G401.6 (cell line): ENCODE data around the gene S1PR2.
"Not testable (repeated sequence)": the region's sequence is repeated elsewhere in the genome, so short reads cannot be mapped to it uniquely, and the experiment has no call there.

Experiments used
- FAIRE-seq: peaks from 2 replicates; lab custom pipeline; 2012; peaks lifted over from hg19 to GRCh38; lab: Jason Lieb, UNC

The S1PR2 gene

DNA sequence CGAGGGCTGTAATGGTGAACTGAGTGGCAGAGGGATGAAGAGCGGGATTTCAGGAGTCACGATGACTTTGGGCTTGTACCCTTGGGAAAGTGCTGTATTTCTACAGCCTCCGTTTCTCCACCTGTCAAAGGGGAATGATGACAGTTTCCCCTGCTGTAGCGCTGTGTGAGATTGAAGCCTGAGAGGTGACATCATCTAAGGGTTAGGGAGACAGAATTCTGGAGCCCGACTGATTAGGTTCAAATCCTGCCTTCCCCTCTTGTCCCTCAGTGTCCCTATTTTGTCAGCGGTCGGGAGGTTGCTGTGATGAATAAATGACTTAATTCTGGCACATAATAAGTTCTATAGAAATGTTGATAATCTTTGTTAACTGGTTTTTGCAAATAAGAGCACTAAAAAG lies 21.6 kb upstream of the S1PR2 start:
- no peak for FAIRE-seq

- peak; percentile 99 for FAIRE-seq
Measured at GRCh38 chr19:10251792-10252694, 20.9 kb upstream of the S1PR2 start, which contains the start of gene MRPL4. TSS of gene MRPL4 (plus strand) at chr19:10252214. CDS start at chr19:10252254, 40 bp downstream.

- FAIRE-seq, result no peak
Measured at GRCh38 chr19:10246511-10246910, 15.4 kb upstream of the S1PR2 start.

DNA sequence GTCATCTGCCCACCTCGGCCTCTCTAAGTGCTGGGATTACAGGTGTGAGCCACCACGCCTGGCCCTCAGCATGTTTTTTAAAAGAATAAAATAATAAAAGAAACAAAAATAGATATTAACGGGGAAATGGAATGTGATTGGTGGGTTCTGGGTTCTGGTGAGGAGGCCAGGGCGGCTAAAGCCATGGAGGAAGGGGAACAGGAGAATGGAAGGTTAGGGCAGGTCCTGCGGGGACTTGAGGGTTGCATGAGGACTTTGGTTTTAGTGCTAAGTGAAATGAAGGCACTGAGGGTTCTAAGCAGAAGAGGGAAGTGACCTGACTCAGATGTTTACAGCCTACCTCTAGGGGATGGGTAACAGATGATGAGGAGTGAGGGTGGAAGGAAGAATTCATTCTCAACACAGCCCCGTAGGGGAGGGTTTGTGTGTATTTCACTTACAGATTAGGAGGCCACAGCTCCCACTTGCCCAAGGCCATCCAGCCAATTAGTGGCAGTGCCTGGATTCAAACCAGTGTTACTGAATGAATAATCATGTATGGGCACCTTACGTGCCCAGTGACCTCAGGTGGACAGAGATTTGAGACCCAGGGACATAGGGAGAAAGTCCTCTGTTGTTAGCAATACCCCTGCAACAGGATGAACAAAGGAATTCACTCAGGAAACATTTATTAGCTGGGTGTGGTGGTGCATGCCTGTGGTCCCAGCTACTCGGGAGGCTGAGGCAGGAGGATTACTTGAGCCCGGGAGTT lies 14.2 kb upstream of the S1PR2 start:
- no peak for FAIRE-seq

- no peak for FAIRE-seq
Measured at GRCh38 chr19:10243606-10244005, 12.5 kb upstream of the S1PR2 start.

DNA sequence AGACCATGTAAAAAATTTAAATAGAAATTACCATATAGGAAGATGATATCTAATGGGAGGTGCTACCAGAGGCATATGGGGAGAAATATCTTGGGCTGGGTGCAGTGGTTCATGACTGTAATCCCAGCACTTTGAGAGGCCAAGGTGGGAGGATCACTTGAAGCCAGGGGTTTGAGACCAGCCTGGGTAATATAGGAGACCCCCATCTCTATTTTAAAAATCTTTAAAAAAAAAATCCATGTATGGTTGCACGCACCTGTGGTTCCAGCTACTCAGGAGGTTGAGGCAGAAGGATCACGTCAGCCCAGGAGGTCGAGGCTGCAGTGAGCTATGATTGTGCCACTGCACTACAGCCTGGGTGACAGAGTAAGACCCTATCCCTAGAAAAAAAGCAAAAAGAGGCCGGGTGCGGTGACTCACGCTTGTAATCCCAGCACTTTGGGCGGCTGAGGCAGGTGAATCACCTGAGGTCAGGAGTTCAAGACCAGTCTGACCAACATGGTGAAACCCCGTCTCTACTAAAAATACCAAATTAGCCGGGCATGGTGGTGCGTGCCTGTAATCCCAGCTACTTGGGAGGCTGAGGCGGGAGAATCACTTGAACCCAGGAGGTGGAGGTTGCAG lies 10.8 kb upstream of the S1PR2 start:
- FAIRE-seq, result not testable (repeated sequence)

- no peak for FAIRE-seq
Measured at GRCh38 chr19:10238172-10238783, 7.1 kb upstream of the S1PR2 start.

- no peak for FAIRE-seq
Measured at GRCh38 chr19:10237702-10238101, 6.6 kb upstream of the S1PR2 start.

DNA sequence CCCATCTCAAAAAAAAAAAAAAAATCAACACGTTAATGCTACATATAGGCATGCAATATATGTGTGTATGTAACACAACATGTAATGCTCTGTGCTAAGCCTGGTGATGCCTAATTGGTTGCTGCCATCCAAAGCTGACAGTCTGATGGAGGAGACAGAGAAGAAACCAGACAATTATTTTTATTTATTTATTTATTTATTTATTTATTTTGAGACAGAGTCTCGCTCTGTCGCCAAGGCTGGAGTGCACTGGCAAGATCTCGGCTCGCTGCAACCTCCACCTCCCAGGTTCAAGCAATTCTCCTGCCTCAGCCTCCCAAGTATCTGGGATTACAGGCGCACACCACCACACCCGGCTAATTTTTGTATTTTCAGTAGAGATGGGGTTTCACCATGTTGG lies 4.3 kb upstream of the S1PR2 start:
- not testable (repeated sequence) for FAIRE-seq

DNA sequence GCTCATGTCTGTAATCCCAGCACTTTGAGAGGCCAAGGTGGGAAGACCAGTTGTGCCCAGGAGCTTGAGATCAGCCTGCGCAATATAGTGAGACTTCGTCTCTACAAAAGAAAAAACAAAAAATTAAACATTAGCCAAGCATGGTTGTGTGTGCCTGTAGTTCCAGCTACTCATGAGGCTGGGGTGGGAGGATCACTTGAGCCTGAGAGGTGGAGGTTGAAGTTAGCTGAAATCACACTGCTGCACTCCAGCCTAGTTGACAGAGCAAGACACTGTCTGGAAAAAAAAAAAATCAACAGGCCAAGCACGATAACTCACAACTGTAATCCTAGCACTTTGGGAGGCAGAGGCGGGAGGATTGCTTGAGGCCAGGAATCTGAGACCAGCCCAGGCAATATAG lies 3.9 kb upstream of the S1PR2 start:
- no peak for FAIRE-seq

- no peak for FAIRE-seq
Measured at GRCh38 chr19:10233946-10234345, 2.8 kb upstream of the S1PR2 start.

DNA sequence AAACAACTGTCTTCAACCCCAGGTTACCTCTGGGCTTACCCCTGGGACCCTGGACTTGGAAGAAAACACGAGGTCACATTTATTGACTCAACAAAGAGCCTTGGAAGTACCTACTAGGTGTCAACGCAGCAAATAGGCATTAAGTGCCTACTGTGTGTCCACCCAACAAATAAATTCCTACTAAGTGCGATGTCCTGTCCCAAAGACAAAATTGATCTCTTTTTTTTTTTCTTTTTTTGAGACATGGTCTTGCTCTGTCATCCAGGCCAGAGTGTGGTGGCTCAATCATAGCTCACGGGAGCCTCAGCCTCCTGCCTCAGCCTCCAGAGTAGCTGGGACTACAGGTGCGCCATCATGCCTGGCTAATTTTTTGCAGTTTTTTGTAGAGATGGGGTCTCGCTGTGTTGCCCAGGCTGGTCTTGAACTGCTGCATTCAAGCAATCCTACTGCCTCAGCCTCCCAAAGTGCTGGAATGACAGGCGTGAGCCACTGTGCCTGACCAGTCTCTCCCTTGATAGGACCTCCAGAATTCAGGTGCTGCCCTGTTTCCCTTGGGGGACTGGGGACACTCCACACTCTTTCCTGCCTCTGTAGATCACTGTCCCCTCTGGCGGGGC lies 589 bp upstream of the S1PR2 start:
- no peak for FAIRE-seq

DNA sequence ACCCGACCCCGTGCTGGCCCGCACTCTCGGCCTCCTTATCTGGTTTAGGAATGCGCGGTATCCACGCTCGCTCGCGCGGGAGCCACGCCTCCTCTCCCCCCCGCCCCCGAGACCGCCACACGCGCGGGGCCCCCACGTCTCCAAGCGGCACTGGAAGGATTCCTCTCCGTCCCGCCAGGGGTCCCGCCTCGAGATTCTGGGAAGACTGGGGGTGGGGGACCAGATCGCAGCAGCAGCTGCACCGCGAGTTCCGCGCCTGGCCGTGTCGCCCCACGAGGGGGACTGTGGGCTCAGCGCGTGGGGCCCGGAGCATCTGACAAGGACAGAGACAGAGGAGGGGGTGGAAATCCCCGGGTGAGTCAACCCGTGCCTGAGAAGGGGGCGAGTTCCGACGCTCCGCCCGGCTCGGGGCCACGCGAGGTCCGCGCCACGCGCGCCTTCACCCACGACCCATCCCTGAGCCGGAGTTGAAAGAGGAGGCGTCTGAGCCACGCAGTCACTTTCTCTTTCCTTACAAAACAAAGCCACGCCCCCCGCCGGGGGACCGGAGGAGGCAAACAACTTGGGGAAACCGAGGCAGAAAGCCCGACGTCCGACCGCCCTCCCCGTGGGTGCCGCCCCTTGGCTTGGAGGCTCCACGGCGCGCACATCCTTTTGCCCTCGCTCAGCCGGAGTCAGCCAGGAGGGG lies 814 bp downstream of the S1PR2 start:
- FAIRE-seq, result no peak

GRCh38 chr19:10228920-10229319 lies 2.2 kb downstream of the S1PR2 start:
- peak; percentile 46 for FAIRE-seq

DNA sequence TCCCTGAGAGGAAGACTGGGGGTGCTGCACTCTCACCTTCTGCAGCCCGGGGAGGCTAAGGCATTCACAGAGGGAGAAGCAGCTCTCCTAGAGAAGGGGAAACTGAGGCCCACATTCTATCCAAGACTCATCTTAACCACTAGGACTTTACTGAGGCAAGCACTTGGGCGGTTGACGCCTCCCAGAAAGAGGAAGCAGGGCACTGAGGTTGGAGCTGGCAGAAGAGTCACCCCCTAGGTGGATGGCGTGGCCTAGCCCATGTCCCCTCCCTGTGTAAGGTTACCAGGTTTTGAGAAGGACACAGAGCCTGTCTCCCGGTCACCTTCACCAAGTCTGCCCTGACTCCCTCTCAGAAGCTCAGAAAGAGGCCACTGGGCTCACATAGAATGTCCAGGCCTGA lies 2.7 kb downstream of the S1PR2 start:
- no peak for FAIRE-seq

DNA sequence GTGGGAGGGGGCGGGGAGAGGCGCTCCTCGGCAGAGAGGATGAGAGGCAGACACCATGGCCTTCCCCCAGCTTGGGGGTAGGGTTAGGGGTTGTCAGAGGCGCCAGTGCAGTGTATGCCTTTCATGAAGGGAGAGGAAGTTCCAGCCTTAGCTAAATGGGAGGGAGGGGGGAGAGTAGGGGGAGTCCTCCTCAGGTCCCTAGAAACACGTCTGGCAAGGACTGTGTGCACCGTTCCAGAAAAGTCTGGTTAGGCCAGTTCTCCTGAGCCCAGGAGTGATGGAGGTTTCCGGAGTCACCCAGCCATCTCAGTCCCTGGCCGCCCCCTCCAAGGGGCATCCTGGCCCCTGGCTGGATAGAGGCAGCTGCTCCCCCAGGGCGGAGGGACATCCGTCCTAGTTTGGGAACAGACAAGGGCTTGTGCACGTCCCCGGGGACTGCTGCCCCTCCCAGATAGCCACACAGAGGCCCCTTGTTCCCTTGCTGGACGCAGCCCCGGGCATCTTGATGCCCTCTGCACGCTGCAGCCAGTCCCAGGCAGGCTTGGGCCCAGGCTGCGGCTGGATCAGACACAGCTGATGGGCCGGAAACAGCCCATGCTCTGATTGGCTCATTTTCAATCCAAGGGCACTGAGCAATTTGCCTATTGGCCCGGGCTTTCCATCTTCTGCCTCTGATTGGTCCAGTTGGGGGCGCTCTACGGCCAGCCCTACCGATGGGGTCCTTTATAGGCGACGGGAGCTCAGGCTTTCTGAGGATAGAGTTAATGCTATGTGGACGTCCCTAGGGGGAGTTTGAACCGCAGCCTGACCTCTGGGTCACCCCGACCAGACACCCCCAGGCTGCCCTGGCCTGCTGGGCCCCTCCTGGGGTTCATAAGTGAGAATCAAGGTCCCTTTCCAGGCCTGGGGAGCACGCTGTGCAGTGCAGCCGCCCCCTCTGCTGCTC lies 3.8 kb downstream of the S1PR2 start:
- no peak for FAIRE-seq

GRCh38 chr19:10226376-10227025 lies 4.6 kb downstream of the S1PR2 start:
- FAIRE-seq, result no peak

GRCh38 chr19:10226021-10226375 lies 5.1 kb downstream of the S1PR2 start:
- no peak for FAIRE-seq

DNA sequence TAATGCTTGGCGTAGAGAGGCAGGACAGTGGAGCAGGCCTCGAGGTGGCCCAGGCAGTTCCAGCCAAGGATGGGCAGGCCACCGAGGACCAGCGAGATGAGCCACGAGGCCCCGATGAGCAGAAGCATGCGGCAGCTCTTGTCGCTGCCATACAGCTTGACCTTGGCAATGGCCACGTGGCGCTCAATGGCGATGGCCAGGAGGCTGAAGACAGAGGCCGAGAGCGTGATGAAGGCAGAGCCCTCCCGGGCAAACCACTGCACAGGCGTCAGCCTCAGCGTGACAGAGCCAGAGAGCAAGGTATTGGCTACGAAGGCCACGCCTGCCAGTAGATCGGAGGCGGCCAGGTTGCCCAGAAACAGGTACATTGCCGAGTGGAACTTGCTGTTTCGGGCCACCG lies 6.8 kb downstream of the S1PR2 start:
- FAIRE-seq, result no peak
